Natural killer cell treated with Interleukin-12 subunit alpha and Interleukin-12 subunit beta and Interleukin-15 and Interleukin-18, amount 100 ng/mL, for 72 hours (primary cell): ENCODE data around the gene MARCHF10. TPM values are rescaled to one million over a fixed set of nuclear protein-coding genes. Genes with fewer than 3 reads are reported as not detected.
"Not testable (repeated sequence)": the region's sequence is repeated elsewhere in the genome, so short reads cannot be mapped to it uniquely, and the experiment has no call there.

ENCODE experiments used
- ATAC-seq, 2 donors: fragments of 150-1000 bp; cut with Tn5 transposase in 1 of 2; sonication (Bioruptor Pico), chemical (Tn5 transposase) in 1 of 2; 2 replicates each; pipeline ENCODE4 v1.10.0; 2021
- DNase-seq: peaks from one replicate; pipeline ENCODE4 v3.0.0; 2022; ENCODE audit warnings: low spot score
- H3K27ac Mint-ChIP-seq, 2 donors: 1 replicate in 1 of 2; 2 replicates in 1 of 2; pipeline ENCODE4 v1.8.0; 2022; ENCODE audit warnings: mixed read lengths in 2 of 2, mild to moderate bottlenecking in 1 of 2, moderate library complexity in 1 of 2
- H3K27me3 Mint-ChIP-seq, 2 donors: 1 replicate in 1 of 2; 2 replicates in 1 of 2; pipeline ENCODE4 v1.8.0; 2022; ENCODE audit warnings: mixed read lengths in 2 of 2
- H3K36me3 Mint-ChIP-seq: one replicate; pipeline ENCODE4 v1.8.0; 2022; ENCODE audit warnings: mixed read lengths
- H3K4me1 Mint-ChIP-seq, 2 donors: 1 replicate in 1 of 2; 2 replicates in 1 of 2; pipeline ENCODE4 v1.8.0; 2022; ENCODE audit warnings: low read depth in 2 of 2, mixed read lengths in 2 of 2, mild to moderate bottlenecking in 1 of 2
- H3K4me3 Mint-ChIP-seq: one replicate; pipeline ENCODE4 v1.8.0; 2022; ENCODE audit warnings: mixed read lengths
- H3K9me3 Mint-ChIP-seq: 2 replicates; pipeline ENCODE4 v1.8.0; 2022; ENCODE audit warnings: mixed read lengths
- total RNA-seq, 2 donors: library from RNA; stranded (reverse); gene quantifications; one replicate each; pipeline ENCODE4 v1.2.3, GENCODE V29; 2022

MARCHF10 gene
- total RNA-seq: not detected

GRCh38 chr17:62807812-62808575, at the start of gene MARCHF10:
MARCHF10 (minus strand) TSS chr17:62808314; CDS start chr17:62801735, 6,579 bp downstream.
- Mint-ChIP-seq H3K36me3 (no peaks in the 10 kb centered on the region), H3K4me3 (no peak within 1 kb of the TSS), H3K9me3 (no peaks in the 10 kb centered on the region), H3K27me3 (peaks cover 30 to 50% of the 10 kb centered on the region in 2 donors), H3K27ac (no peak within 1 kb of the TSS), H3K4me1 (no peaks in the 10 kb centered on the region)
- DNase-seq (no peak), ATAC-seq (no peak)

- Mint-ChIP-seq H3K27ac (no peak overlapping the region), H3K9me3 (no peaks in the 10 kb centered on the region), H3K27me3 (peaks cover 10 to 24% of the 10 kb centered on the region in 2 donors), H3K36me3 (no peaks in the 10 kb centered on the region), H3K4me1 (no peaks in the 10 kb centered on the region), H3K4me3 (no peak overlapping the region)
- DNase-seq (no peak), ATAC-seq (no peak)
These were observed 49.4 kb upstream of the MARCHF10 start for GRCh38 chr17:62857526-62857925.

GRCh38 chr17:62856594-62856993, 48.5 kb upstream of the MARCHF10 start:
- Mint-ChIP-seq H3K4me3 (no peak overlapping the region), H3K27me3 (peaks cover 5 to 19% of the 10 kb centered on the region in 2 donors), H3K4me1 (no peaks in the 10 kb centered on the region), H3K27ac (no peak overlapping the region), H3K36me3 (no peaks in the 10 kb centered on the region), H3K9me3 (no peaks in the 10 kb centered on the region)
- ATAC-seq: no peak
- DNase-seq: no peak

- Mint-ChIP-seq H3K4me3 (no peak overlapping the region), H3K4me1 (no peaks in the 10 kb centered on the region), H3K27ac (no peak overlapping the region), H3K27me3 (peaks cover 7 to 24% of the 10 kb centered on the region in 2 donors), H3K36me3 (no peaks in the 10 kb centered on the region), H3K9me3 (no peaks in the 10 kb centered on the region)
- ATAC-seq (no peak), DNase-seq (no peak)
These were observed 47.0 kb upstream of the MARCHF10 start for GRCh38 chr17:62855156-62855555.

GRCh38 chr17:62854098-62854680, 46.1 kb upstream of the MARCHF10 start:
- ATAC-seq: no peak
- no peak overlapping the region for H3K4me3 Mint-ChIP-seq
- H3K27ac Mint-ChIP-seq: no peak overlapping the region
- DNase-seq: no peak
- no peaks in the 10 kb centered on the region for H3K9me3 Mint-ChIP-seq
- peaks cover 7 to 24% of the 10 kb centered on the region in 2 donors for H3K27me3 Mint-ChIP-seq
- no peaks in the 10 kb centered on the region for H3K36me3 Mint-ChIP-seq
- H3K4me1 Mint-ChIP-seq: no peaks in the 10 kb centered on the region

DNA sequence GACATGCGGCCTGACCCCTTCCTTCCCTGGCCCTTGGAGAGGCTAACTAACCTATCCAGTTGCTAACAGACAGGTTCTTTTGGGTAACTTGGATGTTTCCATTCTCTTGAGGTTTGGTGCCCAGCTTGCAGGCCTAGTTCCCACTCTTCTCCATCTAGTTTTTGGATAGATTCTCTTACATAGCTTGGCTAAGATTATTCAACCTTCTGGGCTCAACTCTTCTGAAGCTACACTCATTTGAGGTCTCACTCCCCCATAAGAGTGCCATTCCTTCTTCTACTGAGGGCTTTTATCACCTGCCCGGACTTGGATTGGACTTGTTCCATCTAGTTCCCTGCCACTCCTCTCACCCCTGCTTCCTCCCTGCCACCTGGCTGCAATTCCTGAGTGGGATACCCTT, 44.1 kb upstream of the MARCHF10 start:
- peaks cover 7 to 37% of the 10 kb centered on the region in 2 donors for H3K27me3 Mint-ChIP-seq
- H3K9me3 Mint-ChIP-seq: no peaks in the 10 kb centered on the region
- H3K27ac Mint-ChIP-seq: no peak overlapping the region
- ATAC-seq (no peak), DNase-seq (no peak)
- no peaks in the 10 kb centered on the region for H3K4me1 Mint-ChIP-seq
- H3K4me3 Mint-ChIP-seq: no peak overlapping the region
- H3K36me3 Mint-ChIP-seq: no peaks in the 10 kb centered on the region

GRCh38 chr17:62849591-62850415, 41.7 kb upstream of the MARCHF10 start:
- H3K4me1 Mint-ChIP-seq, H3K9me3 Mint-ChIP-seq, DNase-seq, ATAC-seq, H3K4me3 Mint-ChIP-seq, H3K36me3 Mint-ChIP-seq, H3K27ac Mint-ChIP-seq: not testable (repeated sequence)
- H3K27me3 Mint-ChIP-seq: peaks cover 7 to 44% of the 10 kb centered on the region in 2 donors

DNA sequence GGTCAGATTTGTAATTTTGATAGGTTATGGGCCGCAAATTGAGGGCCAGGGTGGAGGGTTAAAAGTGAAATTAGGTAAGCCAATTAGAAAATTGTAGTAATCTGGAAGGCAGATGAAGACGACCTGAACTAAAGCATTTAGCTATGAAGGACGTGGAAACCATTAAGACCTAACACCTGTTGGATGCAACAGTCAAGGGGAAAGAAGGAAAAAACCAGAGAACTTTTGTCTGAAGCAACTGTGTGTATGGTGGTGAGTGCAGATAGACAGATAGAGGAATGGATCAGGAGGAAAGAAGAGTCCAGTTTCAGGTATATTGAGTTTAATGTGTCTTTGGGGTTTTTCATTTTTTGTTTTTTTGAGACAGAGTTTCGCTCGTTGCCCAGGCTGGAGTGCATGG, 40.2 kb upstream of the MARCHF10 start:
- no peak for ATAC-seq
- H3K4me1 Mint-ChIP-seq: no peaks in the 10 kb centered on the region
- DNase-seq: no peak

DNA sequence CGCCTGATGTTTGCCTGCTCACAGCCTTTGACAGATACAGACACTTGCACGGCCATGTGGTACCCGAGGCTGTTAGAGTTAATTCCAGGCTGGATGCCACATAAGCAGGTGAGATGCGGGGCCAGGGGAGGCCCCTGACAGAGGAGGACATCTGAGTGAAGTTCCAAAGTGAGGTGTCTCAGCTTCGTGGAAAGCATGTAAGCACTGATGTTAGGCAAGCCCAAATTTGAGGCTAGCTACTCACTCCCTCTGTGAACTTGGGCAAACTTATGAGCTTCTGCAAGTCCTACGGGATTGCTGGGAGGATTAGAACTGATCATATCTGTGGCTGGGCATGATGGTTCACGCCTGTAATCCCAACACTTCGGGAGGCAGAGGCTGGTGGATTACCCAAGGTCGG, 39.3 kb upstream of the MARCHF10 start:
- H3K9me3 Mint-ChIP-seq: no peaks in the 10 kb centered on the region
- H3K4me3 Mint-ChIP-seq: no peak overlapping the region
- DNase-seq (no peak), ATAC-seq (no peak)
- no peaks in the 10 kb centered on the region for H3K4me1 Mint-ChIP-seq
- no peak overlapping the region for H3K27ac Mint-ChIP-seq
- H3K27me3 Mint-ChIP-seq: peaks cover 7 to 43% of the 10 kb centered on the region in 2 donors
- no peaks in the 10 kb centered on the region for H3K36me3 Mint-ChIP-seq

More for the DNA sequence above, 40.2 kb upstream of the MARCHF10 start:
- H3K4me3 Mint-ChIP-seq: no peak overlapping the region
- peaks cover 6 to 38% of the 10 kb centered on the region in 2 donors for H3K27me3 Mint-ChIP-seq
- no peak overlapping the region for H3K27ac Mint-ChIP-seq
- no peaks in the 10 kb centered on the region for H3K9me3 Mint-ChIP-seq
- no peaks in the 10 kb centered on the region for H3K36me3 Mint-ChIP-seq

DNA sequence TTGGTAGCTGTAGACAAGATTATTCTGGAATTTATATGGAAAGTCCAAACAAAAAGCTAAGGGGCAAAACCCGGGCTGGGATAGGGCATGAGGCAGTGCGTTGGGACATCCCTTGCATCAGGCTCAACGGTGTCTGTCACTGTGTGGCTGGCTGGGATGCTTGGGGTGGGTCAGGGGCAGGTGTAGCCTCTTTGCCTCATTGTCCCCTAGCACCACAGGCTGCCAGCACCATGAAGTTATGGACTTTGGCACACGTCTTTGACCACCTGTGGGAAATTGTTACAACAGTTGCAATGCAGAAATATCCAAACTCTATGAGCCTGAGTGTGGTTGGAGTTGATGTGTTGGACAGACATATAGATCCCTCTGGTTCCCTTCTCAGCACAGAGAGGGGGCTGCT, 32.8 kb upstream of the MARCHF10 start:
- no peaks in the 10 kb centered on the region for H3K36me3 Mint-ChIP-seq
- H3K27me3 Mint-ChIP-seq: peaks cover 23 to 50% of the 10 kb centered on the region in 2 donors
- H3K4me3 Mint-ChIP-seq: no peak overlapping the region
- ATAC-seq: no peak
- H3K27ac Mint-ChIP-seq: no peak overlapping the region
- no peak for DNase-seq
- H3K9me3 Mint-ChIP-seq: no peaks in the 10 kb centered on the region
- H3K4me1 Mint-ChIP-seq: no peaks in the 10 kb centered on the region

DNA sequence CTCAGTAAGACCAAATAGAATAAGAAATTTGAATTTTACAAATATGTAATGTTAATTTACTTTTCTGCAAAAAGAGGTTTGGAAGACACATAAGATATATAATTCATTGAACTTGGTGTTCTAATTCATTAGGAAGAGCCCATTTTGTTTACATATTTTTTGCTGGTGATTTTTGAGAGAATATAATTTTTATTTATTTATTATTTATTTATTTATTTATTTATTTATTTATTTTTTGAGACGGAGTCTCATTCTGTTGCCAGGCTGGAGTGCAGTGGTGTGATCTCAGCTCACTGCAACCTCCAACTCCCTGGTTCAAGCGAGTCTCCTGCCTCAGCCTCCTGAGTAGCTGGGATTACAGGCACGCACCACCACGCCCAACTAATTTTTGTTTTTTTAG, 25.7 kb upstream of the MARCHF10 start:
- not testable (repeated sequence) for ATAC-seq

GRCh38 chr17:62832405-62832804, 24.3 kb upstream of the MARCHF10 start:
- no peaks in the 10 kb centered on the region for H3K36me3 Mint-ChIP-seq
- H3K27ac Mint-ChIP-seq: no peak overlapping the region
- peaks cover 0 to 3% of the 10 kb centered on the region in 2 donors for H3K4me1 Mint-ChIP-seq
- DNase-seq (no peak), ATAC-seq (no peak)
- no peaks in the 10 kb centered on the region for H3K9me3 Mint-ChIP-seq
- peaks cover 5 to 29% of the 10 kb centered on the region in 2 donors for H3K27me3 Mint-ChIP-seq
- H3K4me3 Mint-ChIP-seq: no peak overlapping the region

More for the DNA sequence above, 25.7 kb upstream of the MARCHF10 start:
- H3K36me3 Mint-ChIP-seq, DNase-seq, H3K9me3 Mint-ChIP-seq, H3K4me3 Mint-ChIP-seq, H3K27ac Mint-ChIP-seq, H3K4me1 Mint-ChIP-seq: not testable (repeated sequence)
- peaks cover 9 to 30% of the 10 kb centered on the region in 2 donors for H3K27me3 Mint-ChIP-seq

GRCh38 chr17:62831066-62831465, 23.0 kb upstream of the MARCHF10 start:
- not testable (repeated sequence) for H3K4me1 Mint-ChIP-seq, H3K9me3 Mint-ChIP-seq, ATAC-seq, DNase-seq, H3K4me3 Mint-ChIP-seq, H3K27ac Mint-ChIP-seq, H3K36me3 Mint-ChIP-seq
- peaks cover 2 to 18% of the 10 kb centered on the region in 2 donors for H3K27me3 Mint-ChIP-seq
